Measurements from ENCODE around the gene LMNTD1.
"Not testable (repeated sequence)": the region's sequence is repeated elsewhere in the genome, so short reads cannot be mapped to it uniquely, and the experiment has no call there.

Gene LMNTD1

DNA sequence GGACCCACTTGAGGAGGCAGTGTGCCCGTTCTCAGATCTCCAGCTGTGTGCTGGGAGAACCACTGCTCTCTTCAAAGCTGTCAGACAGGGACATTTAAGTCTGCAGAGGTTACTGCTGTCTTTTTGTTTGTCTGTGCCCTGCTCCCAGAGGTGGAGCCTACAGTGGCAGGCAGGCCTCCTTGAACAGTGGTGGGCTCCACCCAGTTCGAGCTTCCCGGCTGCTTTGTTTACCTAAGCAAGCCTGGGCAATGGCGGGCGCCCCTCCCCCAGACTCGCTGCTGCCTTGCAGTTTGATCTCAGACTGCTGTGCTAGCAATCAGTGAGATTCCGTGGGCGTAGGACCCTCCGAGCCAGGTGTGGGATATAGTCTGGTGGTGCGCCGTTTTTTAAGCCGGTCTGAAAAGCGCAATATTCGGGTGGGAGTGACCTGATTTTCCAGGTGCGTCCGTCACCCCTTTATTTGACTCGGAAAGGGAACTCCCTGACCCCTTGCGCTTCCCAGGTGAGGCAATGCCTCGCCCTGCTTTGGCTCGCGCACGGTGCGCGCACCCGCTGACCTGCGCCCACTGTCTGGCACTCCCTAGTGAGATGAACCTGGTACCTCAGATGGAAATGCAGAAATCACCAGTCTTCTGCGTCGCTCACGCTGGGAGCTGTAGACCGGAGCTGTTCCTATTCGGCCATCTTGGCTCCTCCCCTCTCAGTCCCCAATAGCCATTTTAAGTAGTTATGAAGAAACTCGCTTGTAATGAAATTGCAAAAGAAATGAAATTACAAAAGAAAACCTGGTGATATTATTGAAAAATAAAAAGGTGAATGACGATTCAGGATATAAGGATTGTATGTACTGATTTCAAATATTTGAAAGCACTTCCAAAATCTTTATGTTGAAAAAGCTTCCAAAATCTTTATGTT, 63.9 kb downstream of the LMNTD1 start:
- DNase-seq = not testable (repeated sequence)

DNA sequence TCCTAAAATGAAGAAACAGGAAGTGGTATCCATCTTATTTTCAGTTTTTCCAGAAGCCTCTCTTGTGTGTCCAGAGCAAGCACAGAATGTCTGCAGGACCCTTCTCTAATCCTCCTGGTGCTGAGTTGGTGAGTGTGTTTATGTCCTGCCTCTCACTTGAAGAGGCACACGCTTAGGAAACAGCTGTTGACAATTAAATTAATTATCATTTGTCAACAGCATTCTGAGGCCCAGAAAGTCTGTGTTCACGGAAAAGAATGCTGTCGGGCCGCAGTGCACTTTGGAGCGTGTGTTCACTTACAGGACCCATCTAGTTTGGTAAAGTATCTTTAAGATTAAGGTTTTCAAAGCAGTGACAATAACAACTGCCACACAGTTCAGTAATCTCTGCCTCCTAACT, 70.5 kb downstream of the LMNTD1 start:
- DNase-seq = no peak

DNA sequence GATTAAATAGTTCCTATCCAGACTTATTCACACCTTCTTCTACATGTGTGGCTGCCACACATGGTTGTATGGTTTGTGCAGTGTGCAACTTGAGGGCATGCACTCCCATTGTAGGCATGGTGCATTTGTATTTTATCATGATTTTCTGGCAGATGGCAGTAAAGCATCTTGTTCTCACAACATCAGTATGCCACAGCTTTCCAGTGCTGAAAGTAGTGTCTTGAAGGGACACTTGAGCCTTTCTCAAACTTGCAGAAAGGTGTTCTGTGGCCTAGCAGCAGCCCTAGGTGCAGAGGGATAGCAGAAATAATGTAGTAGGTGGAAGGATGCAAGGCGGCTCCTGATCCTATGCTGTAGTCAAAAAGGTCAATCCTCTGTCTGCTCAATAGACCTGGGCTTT, 72.9 kb downstream of the LMNTD1 start:
- no peak for DNase-seq

DNA sequence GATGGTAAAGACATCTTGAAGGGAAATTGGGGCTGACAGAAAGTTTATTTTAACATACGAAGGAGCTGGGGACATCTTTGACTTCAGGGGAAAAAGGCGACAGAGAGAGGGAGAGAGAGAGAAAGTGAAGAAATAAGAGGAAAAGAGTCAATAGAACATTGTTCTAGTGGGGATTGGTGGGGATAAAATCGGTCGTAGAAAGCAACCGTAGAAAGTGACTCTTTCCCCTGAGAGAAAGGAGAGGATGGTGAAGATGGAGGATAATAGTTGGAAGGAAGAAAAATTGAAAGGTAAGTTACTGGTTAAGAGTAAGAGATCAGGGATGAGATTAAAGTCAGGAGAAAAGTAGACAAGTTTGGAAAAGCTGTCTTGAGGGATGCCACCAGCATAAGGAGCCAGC, 75.9 kb downstream of the LMNTD1 start:
- no peak for DNase-seq

DNA sequence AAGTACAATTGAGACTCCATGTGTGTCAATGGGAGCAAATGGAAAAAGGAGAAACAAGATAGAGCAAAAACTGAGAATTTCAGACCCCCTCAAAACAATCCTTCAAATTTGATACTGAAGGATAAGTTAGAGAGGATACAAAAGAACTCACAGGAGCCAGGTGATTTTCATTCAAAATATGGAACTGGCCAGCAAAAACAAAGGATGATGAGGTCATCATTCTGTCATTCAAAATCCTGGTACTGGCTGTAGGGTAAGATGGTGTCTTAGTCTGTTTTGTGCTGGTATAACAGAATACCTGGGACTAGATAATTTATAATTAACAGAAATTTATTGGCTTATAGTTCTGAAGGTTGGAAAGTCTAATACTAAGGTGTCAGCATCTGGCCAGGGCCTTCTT, 80.6 kb downstream of the LMNTD1 start:
- DNase-seq = no peak

DNA sequence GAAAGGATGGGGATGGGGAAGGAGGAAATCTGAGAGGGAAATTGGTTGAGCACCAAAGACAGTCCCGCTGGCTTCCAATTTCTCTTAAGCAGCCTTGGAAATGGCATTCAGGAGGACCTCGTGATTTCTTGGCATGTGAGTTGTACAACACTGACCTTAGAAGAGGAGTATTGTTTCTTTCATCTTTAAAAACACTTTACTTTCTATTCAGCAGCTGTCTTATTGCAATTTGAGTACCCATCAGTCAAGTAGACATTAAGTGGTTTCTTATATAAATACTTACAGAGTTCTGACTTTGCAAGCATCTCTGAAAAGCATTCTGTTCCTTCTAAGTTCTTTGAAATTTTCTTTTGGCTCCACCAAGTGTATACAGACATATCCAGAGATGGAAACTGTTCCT, 83.2 kb downstream of the LMNTD1 start:
- no peak for DNase-seq

DNA sequence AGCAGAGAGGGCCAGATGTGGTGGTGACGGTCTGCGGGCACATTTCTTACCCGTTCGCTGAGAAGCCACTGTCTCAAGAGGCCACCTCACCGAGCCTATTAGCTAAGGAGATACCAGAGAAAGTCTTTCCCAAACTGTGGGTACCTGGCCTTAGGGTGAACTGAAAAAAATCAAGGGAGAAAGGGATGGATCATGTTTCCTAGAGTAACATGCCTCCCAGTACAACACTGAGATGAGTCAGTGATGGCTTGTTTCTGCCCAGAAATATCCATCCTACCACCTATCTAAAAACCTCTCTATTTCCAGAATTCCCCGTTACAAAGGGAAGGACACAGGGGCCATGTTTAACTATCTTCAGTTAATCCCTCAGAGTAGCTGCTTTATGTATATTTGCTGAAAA, 83.7 kb downstream of the LMNTD1 start:
- DNase-seq = no peak

DNA sequence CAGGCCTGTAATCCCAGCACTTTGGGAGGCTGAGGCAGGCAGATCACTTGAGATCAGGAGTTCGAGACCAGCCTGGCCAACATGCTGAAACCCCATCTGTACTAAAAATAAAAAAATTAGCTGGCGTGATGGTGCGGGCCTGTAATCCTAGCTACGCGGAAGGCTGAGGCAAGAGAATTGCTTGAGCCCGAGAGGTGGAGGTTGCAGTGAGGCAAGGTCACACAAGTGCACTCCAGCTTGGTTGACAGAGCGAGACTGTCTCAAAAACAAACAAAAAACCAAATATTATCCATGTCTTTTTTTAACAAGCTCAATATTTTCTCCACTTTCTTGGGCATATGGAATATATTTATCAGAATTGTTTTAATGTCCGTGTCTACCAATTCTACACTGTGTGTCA, 89.6 kb downstream of the LMNTD1 start:
- no peak for DNase-seq

DNA sequence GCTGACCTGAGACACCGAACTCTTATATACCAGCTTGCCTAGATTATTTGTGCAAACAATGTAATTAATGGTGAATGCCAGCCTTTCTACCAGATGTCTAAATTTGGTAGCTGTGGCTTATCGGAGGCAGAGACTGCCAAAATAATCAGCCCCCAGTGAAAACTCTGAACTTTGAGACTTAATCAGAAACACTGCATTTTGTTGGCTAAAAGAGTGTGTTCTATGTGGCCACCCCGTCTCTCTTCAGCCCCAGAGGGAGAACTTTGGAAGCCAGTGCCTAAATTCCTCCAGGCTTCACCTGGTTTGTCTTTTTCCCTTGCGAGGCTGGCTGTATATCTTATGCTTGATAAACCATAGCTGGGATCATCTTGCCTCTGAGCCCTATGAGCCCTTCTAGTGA, 90.1 kb downstream of the LMNTD1 start:
- DNase-seq = no peak

DNA sequence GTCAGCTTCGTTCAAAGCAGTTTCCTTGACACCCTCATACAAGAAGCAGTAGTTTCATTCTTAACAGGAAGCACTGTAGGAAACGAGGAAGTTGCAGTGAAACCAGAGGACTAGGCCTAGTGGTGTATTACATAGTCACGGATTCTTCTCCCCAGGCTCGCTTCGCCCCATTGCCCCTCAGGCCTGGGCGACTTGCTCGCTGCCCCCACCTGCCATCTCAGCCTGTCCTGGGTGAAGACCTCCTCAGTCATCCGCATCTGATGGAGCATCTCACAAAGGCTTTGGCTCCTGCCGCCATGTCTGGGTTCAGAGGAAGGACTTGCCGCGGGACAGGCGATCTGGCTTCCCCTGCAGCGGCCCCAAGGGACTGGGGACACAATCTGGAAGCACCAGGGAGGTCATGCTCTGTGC, 93.5 kb downstream of the LMNTD1 start:
- DNase-seq = no peak

DNA sequence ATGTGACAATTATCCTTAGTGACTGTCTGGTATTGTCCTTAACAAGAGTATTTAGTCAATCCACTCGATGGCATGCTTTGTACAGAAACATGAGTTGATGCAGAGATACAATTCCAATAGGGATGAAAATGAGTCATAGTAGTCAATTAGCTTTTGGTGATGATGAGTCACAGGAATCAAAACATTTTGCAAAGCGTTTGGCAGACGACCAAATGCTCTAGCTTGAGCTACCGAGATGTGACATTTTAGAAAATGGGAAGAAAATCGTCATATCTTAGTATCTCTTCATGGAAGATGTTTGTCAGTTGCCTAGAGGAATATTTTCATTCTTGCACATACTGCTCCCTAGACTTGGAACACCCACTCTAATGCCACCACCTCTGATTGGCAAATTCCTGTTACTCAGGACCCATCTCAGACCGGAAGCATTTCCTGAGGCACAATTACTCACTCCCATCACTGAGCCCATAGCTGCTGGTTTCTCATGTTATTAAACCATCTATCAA, 95.0 kb downstream of the LMNTD1 start:
- no peak for DNase-seq

DNA sequence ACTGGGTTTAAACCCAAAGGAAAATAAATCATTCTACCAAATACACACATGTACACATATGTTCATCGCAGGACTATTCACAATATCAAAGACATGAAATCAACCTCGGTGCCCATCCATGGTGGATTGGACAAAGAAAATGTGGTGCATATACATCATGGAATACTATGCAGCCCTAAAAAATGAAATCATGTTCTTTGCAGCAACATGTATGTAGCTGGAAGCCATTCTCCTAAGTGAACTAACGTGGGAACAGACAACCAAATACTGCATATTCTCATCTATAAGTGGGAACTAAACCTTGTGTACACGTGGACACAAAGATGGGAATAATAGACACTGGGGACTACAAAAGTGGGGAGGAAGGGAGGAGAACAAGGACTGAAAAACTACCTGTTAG, 96.6 kb downstream of the LMNTD1 start:
- DNase-seq = no peak

DNA sequence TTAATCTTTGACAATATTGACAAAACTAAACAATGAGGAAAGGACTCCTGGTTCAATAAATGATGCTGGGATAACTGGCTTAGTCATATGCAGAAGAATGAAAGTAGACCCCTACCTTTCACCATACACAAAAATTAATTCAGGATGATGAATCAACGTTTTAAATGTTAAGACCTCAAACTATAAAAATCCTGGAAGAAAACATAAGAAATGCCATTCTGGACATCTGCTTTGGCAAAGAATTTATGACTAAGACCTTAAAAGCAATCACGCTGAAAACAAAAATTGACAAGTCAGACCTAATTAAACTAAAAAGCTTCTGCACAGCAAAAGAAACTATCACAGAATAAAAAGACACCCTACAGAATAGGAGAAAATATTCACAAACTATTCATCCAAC, 97.4 kb downstream of the LMNTD1 start:
- no peak for DNase-seq

DNA sequence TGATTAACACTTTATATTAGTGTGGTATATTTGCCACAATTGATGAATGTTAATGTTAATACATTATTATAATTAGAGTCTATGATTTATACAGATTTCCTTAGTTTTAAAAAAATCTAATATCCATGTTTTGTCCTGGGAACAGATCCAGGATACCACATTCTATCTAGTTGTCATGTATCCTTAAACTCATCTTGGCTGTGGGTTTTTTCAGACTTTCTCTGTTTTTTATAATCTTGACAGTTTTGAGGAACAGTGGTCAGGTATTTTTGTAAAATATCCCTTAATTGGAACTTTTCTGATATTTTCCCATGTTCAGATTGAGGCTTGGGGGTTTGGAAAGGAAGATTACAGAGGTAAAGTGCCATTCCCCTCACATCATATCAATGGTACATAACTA, 104.1 kb downstream of the LMNTD1 start:
- DNase-seq = no peak

DNA sequence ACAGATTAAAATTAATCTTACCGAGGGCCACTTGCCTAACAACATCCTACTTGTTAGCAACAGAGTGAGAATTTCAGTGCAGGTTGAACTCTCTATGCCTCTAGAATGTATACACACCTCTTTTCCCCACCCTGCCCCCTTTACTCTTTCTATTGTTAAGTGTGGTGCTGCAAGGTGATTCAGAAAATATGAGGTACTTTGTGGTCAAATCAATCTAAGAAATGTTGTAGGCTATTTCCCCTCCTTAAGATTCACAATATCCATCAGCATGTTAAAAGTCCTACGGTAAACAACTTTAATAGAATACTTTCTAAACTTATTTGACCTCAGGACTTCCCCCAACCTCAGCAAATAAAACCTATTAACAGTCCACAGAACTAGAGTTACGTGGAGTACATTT, 106.0 kb downstream of the LMNTD1 start:
- DNase-seq = no peak

DNA sequence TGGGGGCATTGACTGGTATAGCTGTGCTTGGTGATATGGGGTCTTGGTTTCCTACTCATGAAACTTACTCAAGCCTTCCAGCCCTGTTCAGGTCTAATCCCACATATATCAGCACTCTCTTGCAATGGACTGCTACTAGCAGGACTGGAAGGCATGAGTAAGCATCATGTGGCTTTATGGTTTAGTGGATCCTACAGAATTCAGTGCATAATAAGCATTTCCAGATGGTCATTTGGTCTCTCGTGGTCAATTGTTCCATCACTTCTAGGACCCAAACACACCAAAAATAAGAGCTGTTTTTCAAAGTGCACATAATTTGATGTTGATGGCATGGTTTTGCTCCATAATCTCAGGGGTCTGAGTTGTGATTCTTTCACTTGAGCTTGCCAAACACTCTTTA, 114.4 kb downstream of the LMNTD1 start:
- DNase-seq = no peak

DNA sequence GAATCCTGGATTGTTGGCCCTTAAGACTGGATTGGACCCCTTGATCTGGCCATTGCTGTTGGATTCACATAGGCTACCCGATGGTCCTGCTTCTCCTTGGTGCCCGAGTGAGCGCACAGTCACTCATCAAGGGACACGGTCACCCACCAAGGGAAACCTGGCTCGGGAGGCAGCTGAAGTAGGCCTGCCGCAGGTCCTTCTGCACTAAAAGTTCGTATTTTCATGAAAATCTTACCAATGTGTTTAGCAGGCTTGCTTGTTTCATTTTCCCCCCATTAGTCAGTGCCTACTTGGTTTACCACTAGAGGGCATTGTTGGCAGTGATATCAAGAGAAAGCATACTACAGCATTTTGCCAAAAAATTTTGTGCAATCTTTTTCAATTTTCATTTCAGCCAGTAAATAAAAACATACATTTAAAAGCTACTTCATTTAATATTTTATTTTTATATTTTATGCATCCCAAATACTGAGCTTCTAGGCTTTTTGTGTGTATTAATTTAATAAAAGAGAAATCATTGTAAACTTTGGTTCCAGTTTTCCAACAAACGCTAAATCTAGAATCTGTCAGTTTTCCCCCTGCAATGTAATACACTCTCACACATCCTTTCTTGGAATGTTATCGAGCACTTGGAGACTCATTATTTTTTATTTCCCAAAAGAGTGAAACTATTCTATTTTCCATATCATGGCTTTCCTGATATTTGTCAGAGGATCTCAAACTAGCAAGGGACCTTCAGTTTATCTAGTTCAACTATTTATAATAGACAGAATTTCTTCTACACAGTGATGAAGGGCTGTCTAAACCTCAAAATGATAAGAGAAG, 116.7 kb downstream of the LMNTD1 start:
- DNase-seq = no peak

DNA sequence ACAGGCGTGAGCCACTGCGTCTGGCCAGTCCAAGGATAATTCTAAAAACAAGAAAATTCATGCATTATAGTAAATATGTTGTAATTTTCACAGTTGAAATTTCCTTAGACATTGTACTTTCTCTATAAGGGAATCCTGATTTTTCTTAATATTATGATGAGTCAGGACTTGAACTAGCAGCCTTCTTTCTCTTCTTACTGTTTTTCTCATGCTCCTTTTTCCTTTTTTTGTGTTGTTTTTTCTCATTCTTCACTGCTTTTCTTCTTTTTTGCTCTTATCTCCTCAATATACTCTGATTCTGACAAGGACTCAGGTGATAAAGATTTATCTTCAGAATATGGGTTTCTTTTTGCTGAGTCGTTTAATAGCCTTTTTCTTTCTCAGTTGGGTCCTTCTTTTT, 117.7 kb downstream of the LMNTD1 start:
- no peak for DNase-seq

DNA sequence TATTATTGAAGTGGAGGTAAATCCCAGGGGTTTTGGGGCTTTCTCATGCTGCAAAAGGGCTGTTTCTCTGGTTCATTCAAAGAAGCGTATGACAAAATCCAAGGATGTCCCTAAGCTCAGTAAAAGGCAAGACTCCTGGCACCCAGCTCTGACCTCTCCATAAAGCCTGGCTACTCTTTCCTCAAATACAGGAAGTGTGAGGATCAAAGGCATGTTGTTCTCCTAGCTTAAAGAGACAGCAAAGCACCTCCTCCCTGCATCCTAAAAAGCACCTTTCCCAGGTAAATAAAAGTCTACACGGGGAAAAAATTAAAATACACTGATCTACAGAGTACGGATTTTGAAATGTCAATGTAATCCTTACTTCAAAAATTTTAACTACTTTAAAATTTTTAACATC, 118.6 kb downstream of the LMNTD1 start:
- DNase-seq = no peak

DNA sequence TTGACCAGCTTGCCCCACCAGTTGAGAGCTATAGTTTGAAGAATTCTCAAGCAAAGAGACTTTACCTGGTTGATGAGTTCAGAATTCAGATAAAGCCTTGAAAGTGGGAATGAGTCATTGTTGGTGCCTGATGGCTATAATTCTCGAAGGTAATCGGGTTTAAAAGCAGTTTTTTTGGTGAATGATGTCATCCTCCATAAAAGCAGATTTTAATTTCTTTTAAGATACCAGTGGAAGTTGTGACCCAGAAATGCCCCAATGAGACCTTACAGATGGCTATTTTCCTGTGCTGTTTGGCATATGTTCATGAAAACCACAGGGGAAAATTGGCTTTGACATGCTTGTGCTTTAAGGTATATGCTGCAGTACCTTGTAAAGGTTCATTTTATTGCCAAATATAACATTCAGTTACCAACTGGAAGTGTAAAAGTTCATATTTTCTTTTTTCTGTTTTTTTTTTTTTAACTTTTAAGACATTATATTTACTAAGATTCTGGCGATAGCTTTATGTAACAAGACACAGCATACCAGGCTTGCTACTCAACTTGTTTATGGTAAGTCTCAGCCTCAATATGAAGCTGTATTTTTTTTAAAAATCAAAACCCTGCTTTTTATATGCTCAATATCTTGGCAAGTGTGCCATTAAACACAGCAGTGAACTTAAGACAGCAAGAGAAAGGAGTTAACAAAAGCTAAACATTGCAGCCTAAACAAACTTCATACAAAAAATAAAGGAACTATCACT, 119.3 kb downstream of the LMNTD1 start:
- no peak for DNase-seq

DNA sequence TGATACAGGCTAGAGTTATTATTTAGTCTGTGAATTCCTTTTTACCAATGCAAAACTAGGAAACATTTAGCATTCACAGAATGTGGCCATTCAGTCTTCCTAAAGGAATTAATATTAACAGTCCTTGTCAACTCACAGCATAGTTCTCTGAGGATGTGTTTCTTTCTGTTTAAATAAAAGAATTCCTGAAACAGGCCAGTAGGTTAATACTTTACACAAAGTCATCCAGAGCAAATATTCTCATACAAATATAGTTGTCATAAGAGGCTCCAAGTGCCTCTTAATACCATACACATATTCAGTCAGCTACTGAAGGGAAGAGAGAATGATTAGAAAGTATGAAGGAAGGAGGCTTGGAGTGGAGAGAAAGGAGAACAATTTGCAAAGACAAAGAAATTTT, 120.1 kb downstream of the LMNTD1 start:
- DNase-seq = no peak

DNA sequence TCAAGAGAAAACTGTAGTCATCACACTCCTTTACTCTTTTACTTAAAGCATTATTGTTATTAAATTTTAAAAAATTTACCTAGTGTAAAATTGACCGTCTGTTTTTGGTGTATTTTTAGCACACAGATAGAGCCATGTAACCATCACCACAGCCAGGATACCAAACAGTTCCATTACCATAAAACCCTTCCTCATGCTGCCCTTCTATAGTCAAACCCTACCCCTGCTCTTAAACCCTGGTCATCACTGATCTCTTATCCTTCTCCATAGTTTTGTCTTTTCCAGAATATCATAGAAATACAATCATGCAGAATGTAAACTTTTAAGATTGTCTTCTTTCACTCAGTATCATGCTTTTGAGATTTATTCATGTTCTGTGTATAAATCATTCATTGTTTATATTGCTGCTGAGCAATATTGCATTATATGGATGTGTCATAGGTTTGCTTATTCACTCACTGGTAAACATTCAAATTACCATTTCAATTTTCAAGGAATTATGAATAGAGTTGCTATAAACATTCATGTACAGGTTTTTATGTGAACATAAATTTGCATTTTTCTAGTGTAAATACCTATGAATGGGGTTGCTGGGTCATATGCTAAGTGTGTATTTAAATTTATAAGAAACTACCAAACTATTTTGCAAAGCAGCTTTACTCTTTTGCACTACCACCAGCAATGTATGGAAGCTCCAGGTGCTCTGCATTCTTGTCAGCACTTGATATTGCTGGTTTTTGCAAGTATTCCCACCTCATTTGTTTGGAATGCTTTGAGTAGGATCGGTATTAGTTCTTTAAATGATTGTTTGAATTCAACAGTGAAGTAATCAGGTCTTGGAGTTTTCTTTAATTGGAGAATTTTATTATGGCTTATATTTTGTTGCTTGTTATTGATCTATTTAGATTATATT, 125.5 kb downstream of the LMNTD1 start:
- no peak for DNase-seq
